Stomach (tissue), 4 donors: ENCODE data around the gene EIF5.
A peak's percentile ranks its signal among the peaks of the same experiment; 100 is the strongest.

Source experiments
- EP300 ChIP-seq: sonication (generic); formaldehyde crosslinking; IDR thresholded peaks from one replicate; pipeline ENCODE4 v1.6.1; 2017; ENCODE audit warnings: antibody characterized with exemption
- POLR2A ChIP-seq, 4 donors: fragments of 450-650 bp; IDR thresholded peaks; one replicate each; pipeline ENCODE4 v1.6.1; 2016; ENCODE audit warnings: antibody characterized with exemption in 4 of 4, control low read depth in 2 of 4, mild to moderate bottlenecking in 1 of 4, moderate library complexity in 1 of 4
- POLR2AphosphoS5 ChIP-seq, 3 donors: sonication (generic); formaldehyde crosslinking; IDR thresholded peaks; one replicate each; pipeline ENCODE4 v1.6.1; 2016; ENCODE audit warnings: antibody characterized with exemption in 3 of 3
- TF ChIP-seq, protein P1 (sequence below), 7 experiments: fragments of 450-650 bp in 4 of 7; fragments of 200-600 bp in 3 of 7; sonication (generic) in 3 of 7; IDR thresholded peaks; one replicate each; pipeline ENCODE4 v1.5.1; 2016 to 2019; ENCODE audit warnings: antibody characterized with exemption in 7 of 7, control low read depth in 2 of 7, mild to moderate bottlenecking in 1 of 7

DNA sequence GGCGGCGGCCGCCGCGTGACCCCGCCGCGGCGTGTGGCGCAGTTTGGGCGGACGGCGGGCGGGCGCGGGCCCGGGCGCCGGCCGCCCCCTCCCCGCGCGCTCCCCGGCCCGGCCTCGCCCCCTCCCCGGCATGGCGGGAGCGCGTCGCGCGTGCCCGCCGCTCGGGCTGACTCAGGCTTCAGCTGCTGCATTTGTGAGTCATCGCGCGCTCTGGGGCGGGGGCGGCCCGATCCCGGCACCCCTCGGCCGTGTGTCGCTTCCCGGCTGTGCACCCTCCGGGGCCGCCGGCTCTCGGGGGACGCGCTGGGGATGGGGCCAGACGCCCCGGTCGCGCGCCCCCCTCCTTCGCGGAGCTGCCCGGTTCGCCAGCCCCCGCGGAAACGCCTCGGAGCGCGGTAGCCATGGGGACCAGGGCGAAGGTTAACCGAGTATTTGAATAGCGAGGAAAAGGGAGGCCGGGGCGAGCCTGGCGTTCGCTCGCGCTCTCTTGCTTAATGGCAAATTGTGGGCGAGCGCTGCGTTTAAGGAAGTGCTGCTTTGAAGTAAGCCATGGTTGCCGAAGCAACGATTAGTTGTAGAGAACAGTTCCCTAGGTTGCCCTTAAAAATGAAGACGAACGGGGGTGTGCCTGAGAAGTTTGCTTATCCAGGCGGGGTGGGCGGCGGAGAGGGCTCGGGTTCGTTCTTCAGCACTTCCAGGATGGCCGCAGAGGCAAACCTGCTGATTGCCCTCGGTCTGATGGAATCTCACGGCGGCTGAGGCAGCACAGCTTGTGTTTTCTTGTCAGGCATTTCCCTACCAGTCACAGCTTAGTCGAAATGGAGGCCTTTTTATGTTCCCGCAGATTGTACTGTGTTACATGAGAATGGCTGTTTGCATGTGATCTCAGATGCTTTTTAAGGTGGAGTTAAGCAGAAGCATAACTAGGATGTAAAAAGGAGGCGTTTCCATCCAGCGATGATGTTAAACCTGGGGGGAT lies 896 bp downstream of the EIF5 start:
- TF ChIP-seq, protein P1, sequence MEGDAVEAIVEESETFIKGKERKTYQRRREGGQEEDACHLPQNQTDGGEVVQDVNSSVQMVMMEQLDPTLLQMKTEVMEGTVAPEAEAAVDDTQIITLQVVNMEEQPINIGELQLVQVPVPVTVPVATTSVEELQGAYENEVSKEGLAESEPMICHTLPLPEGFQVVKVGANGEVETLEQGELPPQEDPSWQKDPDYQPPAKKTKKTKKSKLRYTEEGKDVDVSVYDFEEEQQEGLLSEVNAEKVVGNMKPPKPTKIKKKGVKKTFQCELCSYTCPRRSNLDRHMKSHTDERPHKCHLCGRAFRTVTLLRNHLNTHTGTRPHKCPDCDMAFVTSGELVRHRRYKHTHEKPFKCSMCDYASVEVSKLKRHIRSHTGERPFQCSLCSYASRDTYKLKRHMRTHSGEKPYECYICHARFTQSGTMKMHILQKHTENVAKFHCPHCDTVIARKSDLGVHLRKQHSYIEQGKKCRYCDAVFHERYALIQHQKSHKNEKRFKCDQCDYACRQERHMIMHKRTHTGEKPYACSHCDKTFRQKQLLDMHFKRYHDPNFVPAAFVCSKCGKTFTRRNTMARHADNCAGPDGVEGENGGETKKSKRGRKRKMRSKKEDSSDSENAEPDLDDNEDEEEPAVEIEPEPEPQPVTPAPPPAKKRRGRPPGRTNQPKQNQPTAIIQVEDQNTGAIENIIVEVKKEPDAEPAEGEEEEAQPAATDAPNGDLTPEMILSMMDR (IDR thresholded peaks at IDR 0.05) = no peak
- TF ChIP-seq POLR2A (IDR thresholded peaks at IDR 0.05) (no peak), POLR2AphosphoS5 (IDR thresholded peaks at IDR 0.05) (peak in 2 of 3 donors; percentile 36 to 50), EP300 (no peak)
